SU-DHL-6 (cell line): ENCODE data around the gene FOXN3.

Experiments
- CTCF ChIP-seq: fragments of 200-600 bp; sonication (generic); IDR thresholded peaks from one replicate; pipeline ENCODE4 v1.5.1; 2017; ENCODE audit warnings: antibody characterized with exemption, mild to moderate bottlenecking, low read length, moderate library complexity; ENCODE audit not compliant: insufficient read depth, poor library complexity, severe bottlenecking
- EZH2phosphoT487 ChIP-seq: fragments of 200-600 bp; sonication (generic), shearing (Covaris generic); conservative IDR thresholded peaks from 2 replicates; pipeline ENCODE4 v1.6.1; 2018; ENCODE audit warnings: mild to moderate bottlenecking, antibody characterized with exemption, low read length, moderate library complexity, mixed read lengths

DNA sequence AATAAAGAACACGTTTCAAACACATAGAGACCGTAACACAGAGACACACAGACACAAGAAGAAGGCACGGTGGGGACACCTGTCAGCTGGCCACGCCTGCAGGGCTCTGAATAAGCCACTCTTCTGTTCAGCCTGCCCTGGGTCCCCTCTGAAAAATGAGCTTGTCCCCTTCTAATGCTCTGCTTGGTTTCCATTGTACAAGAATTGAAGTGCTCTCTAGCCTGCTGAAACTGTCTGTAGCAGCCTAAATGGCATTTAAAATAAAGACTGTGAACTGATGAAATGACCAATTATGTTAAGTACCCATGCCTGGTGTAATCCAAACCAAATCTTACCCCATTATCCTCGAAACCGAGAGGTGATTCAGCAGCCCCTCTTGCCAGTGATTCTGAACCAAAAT, 139.8 kb downstream of the FOXN3 start:
- no peak for TF ChIP-seq CTCF
- no peak for TF ChIP-seq EZH2phosphoT487
